Umbilical cord (tissue), 2 donors: ENCODE results near the gene RACK1. TPM values are rescaled to one million over a fixed set of nuclear protein-coding genes. Genes with fewer than 3 reads are reported as not detected.

Experiments
- DNase-seq: peaks from one replicate; pipeline ENCODE4 v3.0.0-alpha.2; 2015; ENCODE audit warnings: low spot score
- total RNA-seq: library from RNA; depleted of rRNA; stranded (reverse); fragments of >200 nt; gene quantifications from one replicate; pipeline ENCODE4 v1.2.3, GENCODE V29; 2014; ENCODE audit warnings: low replicate concordance; ENCODE audit not compliant: insufficient read depth

Gene RACK1
- total RNA-seq, 1 donor from 2014 or later = 2,337 TPM

DNA sequence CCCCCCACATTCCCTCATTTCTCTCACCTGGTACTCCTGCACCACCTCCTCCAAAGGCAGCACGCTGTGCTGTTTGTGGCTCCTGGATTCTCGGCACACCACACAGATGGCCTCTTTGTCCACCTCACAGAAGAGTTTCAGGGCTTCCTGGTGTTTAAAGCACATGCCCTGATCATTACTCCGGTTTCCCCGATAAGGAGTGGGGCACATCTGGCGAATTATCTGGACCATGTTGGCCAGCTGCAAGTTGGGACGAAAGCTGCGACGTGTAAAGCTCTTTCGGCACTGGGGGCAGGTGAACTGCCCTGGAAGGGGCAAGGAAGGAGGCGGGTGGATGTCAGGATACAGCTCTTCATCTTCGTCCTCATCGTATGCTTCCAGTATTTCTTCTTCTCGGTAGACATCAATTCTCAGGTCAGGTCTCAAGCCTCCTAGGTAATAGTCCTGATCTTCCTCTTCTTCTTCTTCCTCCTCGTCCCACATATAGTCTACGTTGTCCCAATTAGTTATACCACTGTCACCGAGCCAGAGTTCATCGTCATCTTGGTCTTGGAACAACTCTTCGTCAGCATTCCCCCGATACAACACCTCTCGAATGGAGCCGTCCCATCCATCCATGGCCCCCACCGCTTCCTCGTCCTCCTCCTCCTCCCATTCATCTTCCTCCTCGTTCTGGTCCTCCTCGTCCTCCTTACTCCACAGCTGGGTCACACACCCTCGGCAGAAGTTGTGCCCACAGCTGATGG lies 16.4 kb upstream of the RACK1 start:
- peak; percentile 11 for DNase-seq

DNA sequence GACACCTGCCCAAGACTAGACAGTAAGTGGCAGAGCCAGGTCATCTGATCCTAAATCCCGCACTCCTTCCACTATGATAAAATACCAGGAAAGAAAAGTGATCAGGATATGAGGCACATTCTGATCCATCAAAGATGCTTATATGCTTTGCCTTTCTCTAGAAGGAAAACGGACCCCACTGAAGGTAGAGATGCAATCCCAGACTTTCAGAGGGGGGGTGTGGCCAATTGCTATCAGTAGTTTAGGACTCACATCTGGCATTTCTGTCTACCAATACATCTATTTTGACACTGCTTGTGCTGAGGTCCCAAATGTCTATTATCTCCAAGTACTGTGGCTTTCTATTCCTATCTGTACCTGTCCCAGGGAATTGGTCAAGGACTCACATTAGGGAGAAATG lies 15.6 kb upstream of the RACK1 start:
- no peak for DNase-seq

DNA sequence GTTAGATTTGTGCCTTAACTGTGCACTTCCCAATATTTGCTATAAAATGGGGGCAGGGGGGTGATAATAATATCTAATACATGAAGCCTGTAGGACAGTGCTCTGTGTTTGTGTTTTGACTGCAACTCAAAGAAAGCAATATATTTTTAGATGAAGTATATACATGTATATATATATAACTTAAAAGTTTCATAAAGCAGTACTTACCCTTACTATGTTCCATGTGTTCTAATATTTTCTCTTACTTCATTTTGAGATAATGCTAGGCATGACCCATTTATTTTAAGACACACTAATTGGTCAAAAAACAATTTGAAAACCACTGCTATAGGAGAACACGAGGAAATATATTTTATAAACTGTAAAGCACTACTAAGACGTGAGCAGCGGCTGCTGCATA lies 14.9 kb upstream of the RACK1 start:
- DNase-seq = no peak

DNA sequence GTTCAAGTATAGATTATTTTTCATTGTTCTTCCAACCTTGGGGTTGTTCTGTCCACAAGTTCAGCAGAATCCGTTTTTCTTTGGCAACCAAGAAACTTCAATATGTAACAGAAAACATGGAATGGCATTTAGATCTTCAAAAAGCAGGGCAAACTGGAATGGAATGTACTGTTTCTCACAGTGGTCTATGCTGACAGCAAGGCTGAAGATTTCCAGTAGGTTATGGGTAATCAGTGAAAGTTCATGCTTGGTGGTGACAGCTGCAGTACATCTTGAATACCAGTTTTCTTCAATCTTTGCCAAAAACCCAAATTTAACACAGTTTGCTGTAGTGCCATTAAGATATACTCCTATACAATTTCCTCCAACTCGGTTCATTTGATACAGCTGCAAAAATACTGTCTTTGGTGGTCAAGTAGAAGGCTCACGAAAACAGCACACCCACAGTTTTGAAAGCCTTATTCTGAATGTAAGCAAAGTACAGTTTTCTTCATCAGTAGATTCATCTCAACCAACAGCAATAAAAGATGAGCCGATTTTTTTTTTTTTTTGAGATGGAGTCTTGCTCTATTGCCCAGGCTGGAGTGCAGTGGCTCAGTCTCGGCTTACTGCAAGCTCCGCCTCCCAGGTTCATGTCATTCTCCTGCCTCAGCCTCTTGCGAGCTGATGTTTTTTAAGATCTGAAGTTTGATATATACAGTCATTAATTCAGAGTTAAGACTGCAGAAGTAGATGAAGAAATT lies 12.3 kb upstream of the RACK1 start:
- no peak for DNase-seq

DNA sequence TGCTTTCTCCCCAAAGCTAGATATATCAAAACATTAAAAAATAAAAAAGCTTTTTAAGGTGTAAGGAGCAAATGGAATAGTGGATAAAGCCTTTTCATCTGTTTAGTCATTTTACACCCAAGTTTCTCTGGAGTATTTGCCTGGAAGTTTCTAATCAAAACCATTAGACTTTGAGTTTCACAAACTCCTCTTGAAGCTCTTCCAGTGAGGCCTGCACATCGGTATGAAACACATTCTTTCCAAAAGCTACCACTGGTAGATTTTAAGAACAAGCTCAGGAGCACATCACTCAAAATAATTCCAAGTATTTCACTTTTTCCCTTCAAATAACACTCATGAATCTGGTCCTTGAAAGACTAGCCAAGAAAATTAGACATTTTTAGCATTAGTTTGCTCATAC lies 11.6 kb upstream of the RACK1 start:
- DNase-seq = no peak

DNA sequence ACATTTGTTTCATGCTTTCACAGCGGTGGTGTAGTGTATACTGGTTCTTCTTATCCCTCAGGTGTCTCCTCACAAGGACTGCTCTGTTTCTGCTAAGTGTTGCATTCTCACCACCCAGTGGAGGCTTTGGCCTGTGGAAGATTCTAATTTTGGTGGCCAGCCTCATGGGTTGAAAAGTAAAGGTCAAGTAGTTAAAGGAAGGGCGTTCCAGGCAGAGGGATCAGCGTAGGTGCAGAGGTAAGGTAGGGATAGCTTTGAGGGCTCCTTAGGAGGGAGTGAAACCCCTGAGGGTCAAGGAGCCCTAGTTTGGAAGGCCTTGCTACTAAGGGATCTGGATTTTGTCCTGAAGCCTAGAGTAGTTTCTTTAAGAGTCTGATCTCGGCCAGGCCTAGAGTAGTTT lies 4.6 kb upstream of the RACK1 start:
- no peak for DNase-seq

DNA sequence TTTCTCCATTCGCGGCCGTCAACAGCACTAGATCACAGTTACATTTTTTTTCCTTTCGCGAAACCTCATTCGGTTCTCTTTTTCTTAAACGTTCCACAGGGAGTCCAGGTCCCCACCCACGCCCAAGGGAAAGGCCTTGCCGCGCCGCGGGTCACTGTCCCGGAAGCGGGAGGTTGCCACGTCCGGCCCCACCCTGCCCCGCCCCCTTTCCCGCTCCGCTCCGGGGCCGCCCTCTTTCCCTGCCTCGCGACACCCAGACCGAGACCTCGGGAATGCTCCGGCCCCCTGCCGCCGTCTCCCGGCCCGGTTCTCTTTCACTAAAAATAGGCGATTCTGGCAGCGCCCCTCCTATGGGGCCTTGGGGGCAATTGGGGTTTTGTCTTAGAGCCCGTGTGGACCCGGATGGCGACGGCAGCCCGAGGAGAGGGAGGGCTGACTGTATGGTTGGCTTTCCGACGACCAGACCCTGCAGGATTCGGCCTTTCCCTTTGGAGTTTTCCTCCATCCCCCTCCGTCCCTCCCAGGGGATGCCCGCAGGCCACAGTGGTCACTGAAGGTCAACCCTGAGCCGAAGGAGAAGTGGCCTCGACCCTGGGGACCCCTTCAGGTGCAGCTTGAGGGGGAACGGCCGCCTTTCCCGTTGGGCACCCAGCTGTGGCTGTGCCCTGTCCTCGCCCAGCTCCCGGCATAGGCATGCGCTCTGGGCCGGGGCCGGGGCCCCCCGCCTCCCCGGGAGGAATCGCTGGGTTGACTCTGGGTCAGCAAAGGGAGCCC lies 2.8 kb upstream of the RACK1 start:
- peak; percentile 91 for DNase-seq

DNA sequence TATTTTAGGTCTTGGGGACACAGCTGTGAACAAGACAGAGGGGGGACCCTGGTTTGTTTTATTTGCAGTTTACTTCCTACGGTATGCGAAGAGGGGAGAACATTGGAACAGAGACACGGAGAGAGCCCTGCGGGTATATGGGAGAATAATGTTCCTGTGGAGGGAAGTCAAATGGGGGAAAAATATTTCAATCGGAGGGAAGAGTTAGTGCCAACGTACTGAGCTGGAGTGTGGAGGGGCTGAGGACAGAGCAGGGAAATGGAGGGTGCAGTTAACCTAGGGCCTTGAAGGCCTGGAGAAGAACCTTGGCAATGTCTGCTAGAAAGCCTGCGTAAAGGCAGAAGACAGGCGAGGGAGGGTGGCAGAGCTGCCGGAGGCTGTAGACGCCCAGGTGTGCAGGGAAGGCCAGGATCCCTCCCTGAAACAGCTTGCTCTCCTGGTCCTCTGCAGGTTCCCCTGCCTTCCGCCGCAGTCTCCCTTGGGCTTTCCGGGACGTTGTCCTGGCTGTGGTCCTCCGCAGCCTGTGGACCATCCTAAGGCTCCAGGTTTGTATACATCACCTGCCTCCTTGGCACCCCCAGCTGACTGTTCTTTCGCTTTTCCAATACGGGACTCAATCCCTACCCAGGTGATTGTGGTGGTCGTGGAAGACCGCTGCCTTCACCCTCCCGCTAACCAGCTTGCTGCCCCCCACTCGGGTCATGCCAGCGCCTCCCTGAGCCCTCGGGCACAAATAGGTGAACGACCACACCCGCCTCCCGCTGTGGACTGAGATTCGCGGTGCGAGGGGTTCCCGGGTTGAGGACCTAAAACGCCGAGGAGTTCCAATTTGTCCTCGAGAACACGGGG lies 1.9 kb upstream of the RACK1 start:
- DNase-seq = peak; percentile 15

DNA sequence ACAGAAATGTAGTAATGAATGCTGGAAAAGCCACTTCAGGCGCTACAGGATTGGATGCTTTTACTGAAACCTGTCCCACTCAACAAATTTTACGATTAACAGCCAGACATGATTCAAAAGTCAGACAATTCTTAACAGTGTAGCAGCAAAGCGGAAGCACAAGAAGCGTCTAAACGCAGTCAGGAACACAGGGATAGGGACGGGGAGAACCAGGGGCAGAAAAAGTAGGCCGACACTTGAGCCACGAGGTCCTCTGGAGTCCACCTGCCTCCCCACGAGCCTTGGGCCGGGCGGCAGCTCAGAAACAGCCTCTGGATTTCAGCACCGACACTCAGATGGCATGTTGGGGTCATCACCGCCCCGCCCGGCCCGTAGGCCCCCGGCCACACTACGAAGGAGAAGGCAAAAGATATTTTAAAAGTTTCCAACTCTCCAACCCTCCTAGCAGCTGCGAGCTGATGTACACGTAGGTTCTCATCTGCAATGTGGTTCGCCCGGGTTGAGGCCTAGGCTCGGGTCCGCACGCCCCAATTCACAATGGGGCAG lies 615 bp downstream of the RACK1 start:
- no peak for DNase-seq

DNA sequence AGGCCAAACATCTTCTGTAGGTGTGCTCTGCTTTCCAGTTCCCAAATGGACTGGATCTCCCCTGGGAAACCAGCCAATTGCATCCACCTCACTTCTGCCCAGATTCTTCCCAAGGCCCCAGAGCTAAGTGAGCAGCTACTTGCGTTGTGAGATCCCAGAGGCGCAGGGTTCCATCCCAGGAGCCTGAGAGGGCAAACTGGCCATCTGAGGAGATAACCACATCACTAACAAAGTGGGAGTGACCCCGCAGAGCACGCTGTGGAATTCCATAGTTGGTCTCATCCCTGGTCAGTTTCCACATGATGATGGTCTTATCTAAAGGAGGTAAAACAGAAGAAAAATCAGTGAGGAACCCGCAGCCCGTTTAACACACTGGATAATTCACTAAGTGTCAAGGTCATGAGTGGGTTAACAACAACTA lies 1.7 kb downstream of the RACK1 start:
- no peak for DNase-seq

DNA sequence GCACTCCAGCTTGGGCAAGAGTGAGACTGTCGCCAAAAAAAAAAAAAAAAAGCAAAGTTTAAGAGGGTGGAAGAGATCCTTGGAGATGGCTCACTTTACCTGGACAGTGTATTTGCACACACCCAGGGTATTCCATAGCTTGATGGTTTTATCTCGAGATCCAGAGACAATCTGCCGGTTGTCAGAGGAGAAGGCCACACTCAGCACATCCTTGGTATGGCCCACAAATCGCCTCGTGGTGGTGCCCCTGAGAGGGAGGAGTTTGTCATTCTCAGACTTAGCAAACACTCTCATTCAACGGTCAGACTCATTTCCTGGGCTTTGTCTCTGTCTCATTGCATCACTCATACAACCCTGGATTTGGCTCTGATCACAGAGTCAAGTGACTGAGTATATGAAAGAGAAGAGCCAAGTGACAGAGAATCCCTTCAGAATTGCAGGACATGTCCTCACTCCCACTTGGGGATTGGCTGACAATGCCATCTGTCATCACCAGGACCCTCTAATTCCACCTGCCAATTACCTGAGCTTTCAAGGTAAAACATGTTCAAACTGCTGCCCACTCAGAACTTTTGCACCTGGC lies 2.2 kb downstream of the RACK1 start:
- no peak for DNase-seq

DNA sequence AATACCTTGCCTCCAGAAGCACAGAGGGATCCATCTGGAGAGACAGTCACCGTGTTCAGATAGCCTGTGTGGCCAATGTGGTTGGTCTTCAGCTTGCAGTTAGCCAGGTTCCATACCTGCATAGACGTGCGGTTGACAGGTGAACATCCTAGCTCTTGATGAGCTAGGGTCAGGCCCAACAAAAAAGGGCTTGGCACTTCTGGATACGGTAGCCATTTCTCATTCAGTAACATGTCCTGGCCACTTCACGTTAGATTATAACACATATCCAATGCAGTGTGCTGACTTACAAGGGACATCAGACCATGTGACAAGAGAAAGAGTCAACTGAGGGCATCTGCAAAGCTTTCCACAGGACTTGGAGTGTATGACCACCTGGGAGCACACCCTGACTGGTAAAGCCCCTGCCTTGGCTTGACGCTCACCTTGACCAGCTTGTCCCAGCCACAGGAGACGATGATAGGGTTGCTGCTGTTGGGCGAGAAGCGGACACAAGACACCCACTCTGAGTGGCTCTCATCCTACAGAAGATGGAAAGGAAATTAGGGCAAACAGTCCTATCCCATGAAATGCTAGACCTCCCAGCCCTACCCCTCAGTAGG lies 4.5 kb downstream of the RACK1 start:
- DNase-seq = no peak

DNA sequence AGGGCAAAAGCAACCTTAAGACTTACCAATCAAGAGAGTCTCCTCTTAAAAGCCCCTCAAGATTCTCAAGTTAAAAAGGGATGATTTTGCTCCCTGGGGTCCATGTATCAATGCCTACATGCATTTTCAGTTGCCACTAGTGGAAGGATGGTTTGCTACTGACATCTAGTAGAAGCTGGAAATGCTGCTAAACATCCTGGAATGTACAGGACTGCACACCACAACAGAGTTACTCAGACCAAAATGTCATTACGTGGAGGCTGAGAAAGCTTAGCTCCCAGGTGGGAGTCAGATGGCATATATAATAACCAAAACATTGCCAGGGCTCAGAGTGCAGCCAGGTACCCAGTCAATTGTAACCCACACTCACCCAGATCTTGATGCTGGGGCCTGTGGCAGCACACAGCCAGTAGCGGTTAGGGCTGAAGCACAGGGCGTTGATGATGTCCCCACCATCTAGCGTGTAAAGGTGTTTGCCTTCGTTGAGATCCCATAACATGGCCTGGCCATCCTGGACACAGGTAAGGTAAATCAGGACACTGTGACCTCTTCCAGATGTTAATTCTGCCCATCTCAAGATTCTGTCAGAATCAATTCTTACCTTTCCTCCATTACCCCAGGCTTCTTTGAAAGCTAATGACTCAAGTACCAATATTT lies 5.8 kb downstream of the RACK1 start:
- DNase-seq = no peak

DNA sequence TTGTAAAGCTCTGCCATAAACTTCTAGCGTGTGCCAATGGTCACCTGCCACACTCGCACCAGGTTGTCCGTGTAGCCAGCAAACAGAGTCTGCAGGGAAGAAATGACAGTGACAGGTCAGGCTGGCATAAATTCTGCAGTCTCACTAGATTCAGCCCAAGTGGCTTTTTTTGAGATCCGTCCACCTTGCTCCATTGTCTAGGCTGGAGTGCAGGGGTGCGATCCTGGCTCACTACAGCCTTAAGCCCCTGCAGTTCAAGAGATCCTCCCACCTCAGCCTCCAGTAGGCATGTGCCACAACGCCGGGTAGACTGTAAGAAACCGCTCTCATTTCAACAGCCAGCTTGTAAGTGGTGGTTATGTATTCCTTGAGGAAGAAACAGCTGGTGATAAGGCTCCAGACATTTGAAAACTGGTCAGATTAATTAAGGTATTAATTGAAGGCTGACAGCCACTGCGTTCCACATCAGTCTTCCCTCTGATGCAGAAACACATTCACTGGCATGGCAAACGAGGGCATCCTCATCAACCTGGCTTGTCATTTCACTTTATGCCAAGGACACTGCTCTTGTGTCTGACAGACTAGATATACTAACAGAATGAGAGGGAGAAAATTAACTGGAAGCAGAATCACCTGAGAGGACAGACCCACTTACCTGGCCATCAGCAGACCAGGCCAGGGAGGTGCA lies 6.6 kb downstream of the RACK1 start:
- DNase-seq = no peak

DNA sequence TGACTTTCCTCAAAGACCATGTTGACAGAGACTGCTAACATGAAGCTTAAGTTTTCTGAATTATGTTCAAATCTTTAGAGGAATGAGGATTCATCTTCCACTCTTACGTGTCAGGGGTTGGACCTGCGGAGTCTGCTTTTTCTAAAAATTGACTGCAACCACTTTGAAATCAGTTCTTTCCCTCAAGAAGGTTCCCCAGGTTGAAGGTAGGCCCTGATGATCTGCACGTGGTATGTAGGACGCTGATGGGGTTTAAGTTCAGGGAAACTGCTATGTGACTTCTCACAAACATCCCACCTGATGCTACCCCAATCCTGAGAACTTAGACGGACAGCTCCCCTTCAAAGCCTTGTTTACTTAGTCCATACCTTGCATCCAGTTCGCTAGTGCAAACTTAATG lies 7.2 kb downstream of the RACK1 start:
- DNase-seq = no peak

DNA sequence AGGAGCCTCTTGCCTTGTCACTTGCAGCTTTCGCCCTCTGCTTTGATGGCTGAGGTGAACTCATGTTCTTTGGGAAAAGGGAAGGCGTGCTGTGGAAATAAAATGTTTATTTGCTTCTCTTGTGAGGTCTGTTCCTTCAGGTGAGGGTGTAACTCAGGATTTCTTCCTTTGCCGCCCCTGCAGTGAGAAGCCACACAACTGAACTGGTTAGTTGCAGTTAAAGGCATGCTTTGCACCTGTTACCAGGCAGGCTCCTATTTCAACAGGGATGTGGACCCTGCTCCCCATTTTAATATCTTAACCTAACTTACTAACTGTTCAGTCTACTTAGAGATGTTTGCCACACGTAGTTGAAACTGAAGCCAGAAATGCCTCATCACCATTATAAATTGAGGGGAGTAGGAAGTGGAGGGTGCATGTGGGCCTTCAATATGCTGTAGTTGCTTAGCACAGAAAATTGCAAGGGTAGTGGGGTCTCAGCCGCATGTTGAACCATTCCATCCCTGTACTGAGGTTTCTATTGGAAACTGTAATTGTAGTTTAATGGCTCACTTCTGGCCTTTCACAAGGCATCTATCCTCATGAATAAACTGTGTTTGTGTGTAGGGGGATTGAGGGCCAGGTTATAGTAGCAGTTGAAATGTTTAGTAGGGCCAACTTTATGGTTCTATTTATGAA lies 7.9 kb downstream of the RACK1 start:
- DNase-seq = no peak

DNA sequence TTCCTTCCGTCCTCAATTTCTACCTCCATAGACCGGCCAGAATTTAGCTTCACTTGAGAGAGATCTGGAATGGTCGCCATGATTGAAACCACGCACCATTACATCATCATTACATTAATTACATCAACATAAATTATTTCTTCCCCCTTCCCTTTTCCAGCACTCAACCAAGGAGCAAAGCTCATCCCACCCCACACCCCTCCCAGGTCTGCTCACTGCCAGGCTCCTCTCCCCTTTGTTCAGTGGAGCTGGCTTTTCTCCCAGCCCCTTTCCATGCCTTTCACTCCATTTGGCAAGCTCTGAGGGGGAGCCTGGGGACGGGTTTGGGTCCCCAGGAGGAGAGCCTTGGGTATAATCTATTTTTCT lies 8.4 kb downstream of the RACK1 start:
- no peak for DNase-seq

DNA sequence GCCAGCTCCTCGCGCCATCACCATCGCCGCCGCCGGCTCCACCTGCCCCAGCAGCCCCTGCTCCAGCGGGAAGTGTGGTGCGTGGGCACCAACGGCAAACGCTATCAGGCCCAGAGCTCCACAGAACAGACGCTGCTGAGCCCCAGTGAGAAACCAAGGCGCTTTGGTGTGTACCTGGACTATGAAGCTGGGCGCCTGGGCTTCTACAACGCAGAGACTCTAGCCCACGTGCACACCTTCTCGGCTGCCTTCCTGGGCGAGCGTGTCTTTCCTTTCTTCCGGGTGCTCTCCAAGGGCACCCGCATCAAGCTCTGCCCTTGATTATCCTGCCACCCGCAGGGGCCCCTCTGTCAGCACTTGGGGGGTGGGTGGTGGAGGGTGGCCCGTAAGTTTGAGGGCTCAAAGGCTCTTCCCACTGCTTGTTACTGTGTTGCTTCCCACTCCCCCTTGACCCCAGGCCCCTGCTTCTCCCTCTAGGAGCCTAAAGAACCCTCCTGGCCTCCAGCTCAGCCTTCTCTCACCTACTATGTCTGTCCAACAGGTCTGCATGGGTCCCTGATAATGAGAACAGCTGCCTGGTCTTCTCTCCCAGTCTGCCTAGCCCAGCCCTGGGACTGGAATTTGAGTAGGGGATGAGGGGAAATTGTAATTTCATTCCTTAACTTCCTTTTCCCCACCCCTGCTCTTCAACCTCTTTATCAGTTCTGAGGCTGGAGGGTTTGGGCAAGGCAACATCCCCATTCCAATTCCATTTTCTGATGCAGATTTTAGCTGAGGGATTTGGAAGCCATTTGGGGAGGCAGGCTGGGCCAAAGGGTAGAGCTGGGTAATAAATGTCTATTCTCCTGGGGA lies 9.0 kb downstream of the RACK1 start:
- DNase-seq = no peak
